Activated T-helper 2 cell treated with anti-CD3 and anti-CD28 coated beads, Interferon-gamma antibody, Interleukin-2, Interleukin-4, amounts not matched to agents 10 μg/mL and 5 μg/mL and 100 μg/mL, durations not matched to agents 14 hours and 24 hours and 36 hours (primary cell): ENCODE measurements around the gene XRCC2. TPM values are rescaled to one million over a fixed set of nuclear protein-coding genes. Genes with fewer than 3 reads are reported as not detected.
"Not testable (repeated sequence)": the region's sequence is repeated elsewhere in the genome, so short reads cannot be mapped to it uniquely, and the experiment has no call there.

Experiments used
- DNase-seq: peaks from one replicate; pipeline ENCODE4 v3.0.0; 2021; ENCODE audit warnings: low spot score
- H3K27ac Mint-ChIP-seq: one replicate; pipeline ENCODE4 v1.8.0; 2021; ENCODE audit warnings: mixed read lengths
- H3K27me3 Mint-ChIP-seq: one replicate; pipeline ENCODE4 v1.8.0; 2021; ENCODE audit warnings: low read depth, mixed read lengths
- H3K36me3 Mint-ChIP-seq: one replicate; pipeline ENCODE4 v1.8.0; 2021; ENCODE audit warnings: low read depth, mixed read lengths
- H3K4me1 Mint-ChIP-seq: one replicate; pipeline ENCODE4 v1.8.0; 2021; ENCODE audit warnings: low read depth, mixed read lengths
- H3K4me3 Mint-ChIP-seq: one replicate; pipeline ENCODE4 v1.8.0; 2021; ENCODE audit warnings: low read depth, mild to moderate bottlenecking, moderate library complexity, mixed read lengths
- H3K9me3 Mint-ChIP-seq: one replicate; pipeline ENCODE4 v1.8.0; 2021; ENCODE audit warnings: mixed read lengths
- intact Hi-C: fragments of 100-400 bp; cut with micrococcal nuclease; formaldehyde crosslinking; loops from one replicate; pipeline ENCODE4 v1.15.1; 2023
- total RNA-seq: library from RNA; stranded (reverse); gene quantifications from 2 replicates; pipeline ENCODE4 v1.2.3, GENCODE V29; 2022

Gene XRCC2
- total RNA-seq, 1 donor from 2014 or later: 21.8 TPM

GRCh38 chr7:152628772-152629171, 47.2 kb downstream of the XRCC2 start:
- H3K27ac Mint-ChIP-seq, H3K36me3 Mint-ChIP-seq, H3K9me3 Mint-ChIP-seq, H3K4me3 Mint-ChIP-seq, H3K27me3 Mint-ChIP-seq, intact Hi-C loops, DNase-seq, H3K4me1 Mint-ChIP-seq: not testable (repeated sequence)

DNA sequence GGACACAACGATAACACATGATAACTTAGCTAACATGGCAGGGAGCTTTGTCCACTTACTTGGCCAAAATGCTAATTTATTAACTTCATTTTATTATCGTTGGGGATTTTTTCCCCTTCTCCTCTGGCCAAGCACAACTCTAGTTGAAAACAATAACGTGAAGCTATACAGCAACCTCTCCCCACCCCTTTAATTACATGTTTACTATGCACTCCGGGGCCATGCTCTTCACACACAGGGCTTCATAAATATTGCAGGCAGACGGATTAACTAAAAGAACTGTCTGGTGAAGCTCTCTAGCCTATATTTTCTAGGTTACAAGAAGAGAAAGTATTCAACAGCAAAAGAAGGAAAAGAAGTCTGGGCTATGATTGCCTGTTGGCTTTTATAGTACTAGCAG, 51.7 kb downstream of the XRCC2 start:
- intact Hi-C loops: no loop called here
- H3K9me3 Mint-ChIP-seq: no peaks in the 10 kb centered on the region
- H3K4me3 Mint-ChIP-seq: no peak overlapping the region
- no peaks in the 10 kb centered on the region for H3K27me3 Mint-ChIP-seq
- DNase-seq: no peak
- H3K4me1 Mint-ChIP-seq: no peaks in the 10 kb centered on the region
- no peak overlapping the region for H3K27ac Mint-ChIP-seq
- no peaks in the 10 kb centered on the region for H3K36me3 Mint-ChIP-seq

DNA sequence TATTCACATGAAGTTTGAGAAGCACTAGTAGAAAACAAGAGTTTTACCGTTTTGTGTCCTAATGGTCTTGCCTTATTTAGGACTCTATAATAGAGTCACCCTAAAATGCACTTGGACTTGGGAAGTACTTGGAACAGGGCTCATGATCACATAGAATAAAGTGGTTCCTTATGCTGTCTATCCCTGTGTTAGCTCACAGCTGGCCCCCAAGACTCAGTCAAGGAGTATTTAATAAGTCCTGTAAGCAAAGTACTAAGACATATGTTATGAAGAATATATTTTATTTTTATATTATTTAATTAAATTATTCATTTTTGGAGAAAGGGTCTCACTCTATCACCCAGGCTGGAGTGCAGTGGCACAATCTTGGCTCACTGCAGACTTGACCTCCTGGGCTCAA, 54.5 kb downstream of the XRCC2 start:
- Mint-ChIP-seq H3K27me3 (no peaks in the 10 kb centered on the region), H3K36me3 (no peaks in the 10 kb centered on the region), H3K27ac (no peak overlapping the region), H3K4me3 (no peak overlapping the region), H3K4me1 (no peaks in the 10 kb centered on the region), H3K9me3 (no peaks in the 10 kb centered on the region)
- intact Hi-C loops: no loop called here
- no peak for DNase-seq

- H3K27ac Mint-ChIP-seq: no peak overlapping the region
- H3K36me3 Mint-ChIP-seq: no peaks in the 10 kb centered on the region
- no peaks in the 10 kb centered on the region for H3K4me1 Mint-ChIP-seq
- intact Hi-C loops: no loop called here
- no peak for DNase-seq
- H3K9me3 Mint-ChIP-seq: no peaks in the 10 kb centered on the region
- no peak overlapping the region for H3K4me3 Mint-ChIP-seq
- no peaks in the 10 kb centered on the region for H3K27me3 Mint-ChIP-seq
Observed at GRCh38 chr7:152619027-152619739, 56.8 kb downstream of the XRCC2 start.

- Mint-ChIP-seq H3K4me3 (no peak overlapping the region), H3K27me3 (no peaks in the 10 kb centered on the region), H3K36me3 (no peaks in the 10 kb centered on the region), H3K27ac (no peak overlapping the region), H3K9me3 (no peaks in the 10 kb centered on the region), H3K4me1 (no peaks in the 10 kb centered on the region)
- intact Hi-C loops: no loop called here
- no peak for DNase-seq
Observed at GRCh38 chr7:152618427-152618826, 57.5 kb downstream of the XRCC2 start.

DNA sequence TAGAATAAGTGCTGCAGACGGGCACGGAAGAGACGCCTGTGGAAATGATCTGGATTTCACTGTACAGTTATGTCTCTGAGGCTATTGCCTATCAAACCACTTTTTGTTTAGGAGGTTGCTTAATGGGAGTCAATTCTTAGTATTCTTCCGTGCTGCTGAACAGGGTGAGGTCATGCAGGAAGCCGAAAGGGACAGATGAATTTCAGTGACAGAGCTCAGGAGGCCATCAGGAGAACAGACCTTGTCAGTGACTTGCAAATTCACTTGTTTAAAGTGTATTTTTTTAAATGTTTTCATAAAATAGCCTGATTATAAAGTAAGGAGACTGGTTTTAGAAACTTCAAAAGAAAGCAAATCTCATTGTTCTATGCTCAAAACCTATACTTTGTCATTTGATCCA, 58.9 kb downstream of the XRCC2 start:
- no peaks in the 10 kb centered on the region for H3K36me3 Mint-ChIP-seq
- intact Hi-C loops: no loop called here

DNA sequence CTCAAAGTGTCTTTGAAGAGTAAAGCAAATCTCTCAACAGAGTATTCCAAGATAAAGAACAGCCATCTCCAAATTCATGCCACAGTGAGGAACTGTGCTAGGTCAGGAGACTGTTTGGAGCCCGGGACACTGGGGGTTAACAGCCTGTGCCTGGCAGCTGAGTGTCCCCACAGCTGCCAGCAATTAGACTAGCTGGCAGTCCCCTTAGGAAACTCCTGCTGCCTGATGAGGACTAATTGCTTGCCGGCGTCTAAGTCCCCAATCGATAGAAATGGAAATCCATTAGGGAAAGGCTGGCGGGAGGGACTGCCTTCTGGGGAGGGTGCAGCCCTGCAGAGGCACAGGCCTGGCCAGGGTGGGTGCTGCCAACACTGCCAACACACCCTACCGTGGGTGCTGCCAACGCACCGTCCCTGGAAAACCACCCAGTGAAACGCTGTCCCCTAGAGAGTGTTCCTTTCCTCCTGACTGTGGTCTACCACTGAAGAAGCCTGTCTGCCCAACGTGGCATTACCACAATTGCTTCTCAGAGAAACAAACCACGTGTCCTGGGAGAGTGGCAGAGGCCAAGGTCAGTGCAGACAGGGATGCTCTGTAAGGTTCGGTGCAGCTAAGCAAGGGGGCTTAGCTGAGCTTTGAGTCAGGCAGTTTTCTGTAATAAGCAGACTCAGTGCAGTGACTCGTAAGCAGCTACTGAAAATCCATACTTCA, 60.8 kb downstream of the XRCC2 start:
- intact Hi-C loops: no loop called here
- Mint-ChIP-seq H3K36me3 (no peaks in the 10 kb centered on the region), H3K4me1 (no peaks in the 10 kb centered on the region), H3K27me3 (no peaks in the 10 kb centered on the region), H3K4me3 (no peak overlapping the region), H3K9me3 (no peaks in the 10 kb centered on the region), H3K27ac (no peak overlapping the region)
- DNase-seq: no peak

More for the DNA sequence above, 58.9 kb downstream of the XRCC2 start:
- no peaks in the 10 kb centered on the region for H3K4me1 Mint-ChIP-seq
- no peak overlapping the region for H3K4me3 Mint-ChIP-seq
- no peak for DNase-seq
- no peak overlapping the region for H3K27ac Mint-ChIP-seq
- no peaks in the 10 kb centered on the region for H3K27me3 Mint-ChIP-seq
- no peaks in the 10 kb centered on the region for H3K9me3 Mint-ChIP-seq

DNA sequence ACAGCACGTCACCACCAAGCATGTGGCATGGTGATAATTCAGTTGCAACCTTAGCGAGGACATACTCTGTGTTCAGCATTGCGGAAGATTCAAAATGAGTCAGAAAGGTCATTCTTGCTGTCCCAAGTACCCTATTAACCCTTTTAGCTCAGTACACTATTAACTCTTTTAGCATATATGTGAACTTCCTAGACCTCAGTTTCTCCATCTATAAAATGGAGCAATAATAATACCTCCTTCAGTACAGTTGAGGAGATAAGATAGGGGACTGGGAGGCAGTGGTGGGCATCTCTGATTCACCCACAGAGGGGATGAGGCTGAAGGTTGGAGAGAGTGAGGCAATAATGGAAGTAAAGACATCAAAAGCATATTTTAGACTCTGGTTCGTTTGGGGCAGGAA, 67.3 kb downstream of the XRCC2 start:
- Mint-ChIP-seq H3K27me3 (no peaks in the 10 kb centered on the region), H3K4me1 (no peaks in the 10 kb centered on the region), H3K9me3 (no peaks in the 10 kb centered on the region), H3K36me3 (no peaks in the 10 kb centered on the region), H3K27ac (no peak overlapping the region), H3K4me3 (no peak overlapping the region)
- intact Hi-C loops: no loop called here
- DNase-seq: no peak

GRCh38 chr7:152608208-152608607, 67.7 kb downstream of the XRCC2 start:
- H3K27ac Mint-ChIP-seq: no peak overlapping the region
- no peaks in the 10 kb centered on the region for H3K36me3 Mint-ChIP-seq
- no peaks in the 10 kb centered on the region for H3K9me3 Mint-ChIP-seq
- no peaks in the 10 kb centered on the region for H3K27me3 Mint-ChIP-seq
- no peaks in the 10 kb centered on the region for H3K4me1 Mint-ChIP-seq
- H3K4me3 Mint-ChIP-seq: no peak overlapping the region
- no peak for DNase-seq
- intact Hi-C loops: no loop called here

DNA sequence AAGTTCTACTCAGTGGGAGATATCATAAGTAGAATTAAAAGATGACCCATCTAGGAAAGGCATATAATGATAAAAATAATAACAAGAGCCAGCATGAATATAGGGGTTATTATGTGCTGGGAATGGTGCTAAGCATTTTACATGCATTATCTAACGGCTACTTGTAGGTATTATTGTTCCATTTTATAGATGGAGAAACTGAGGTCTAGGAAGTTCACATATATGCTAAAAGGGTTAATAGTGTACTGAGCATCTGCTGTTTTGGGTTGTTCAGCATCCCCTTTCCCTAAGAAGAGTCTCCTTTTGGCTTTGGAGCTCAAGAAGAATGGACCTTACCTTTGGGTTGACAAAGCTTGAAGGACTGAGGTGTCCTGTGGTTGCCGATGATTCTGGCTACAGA, 68.9 kb downstream of the XRCC2 start:
- H3K9me3 Mint-ChIP-seq: no peaks in the 10 kb centered on the region
- intact Hi-C loops: no loop called here
- H3K27ac Mint-ChIP-seq: no peak overlapping the region
- H3K36me3 Mint-ChIP-seq: no peaks in the 10 kb centered on the region
- H3K4me1 Mint-ChIP-seq: no peaks in the 10 kb centered on the region
- H3K4me3 Mint-ChIP-seq: no peak overlapping the region
- no peaks in the 10 kb centered on the region for H3K27me3 Mint-ChIP-seq
- DNase-seq: no peak

- H3K4me1 Mint-ChIP-seq: no peaks in the 10 kb centered on the region
- H3K9me3 Mint-ChIP-seq: no peaks in the 10 kb centered on the region
- H3K4me3 Mint-ChIP-seq: no peak overlapping the region
- H3K27ac Mint-ChIP-seq: no peak overlapping the region
- intact Hi-C loops: no loop called here
- H3K27me3 Mint-ChIP-seq: no peaks in the 10 kb centered on the region
- no peaks in the 10 kb centered on the region for H3K36me3 Mint-ChIP-seq
- DNase-seq: no peak
Observed at GRCh38 chr7:152602962-152603361, 73.0 kb downstream of the XRCC2 start.

GRCh38 chr7:152601305-152601798, 74.6 kb downstream of the XRCC2 start:
- H3K27ac Mint-ChIP-seq: no peak overlapping the region
- intact Hi-C loops: no loop called here
- no peak overlapping the region for H3K4me3 Mint-ChIP-seq
- H3K27me3 Mint-ChIP-seq: no peaks in the 10 kb centered on the region
- no peaks in the 10 kb centered on the region for H3K9me3 Mint-ChIP-seq
- no peaks in the 10 kb centered on the region for H3K36me3 Mint-ChIP-seq
- DNase-seq: no peak
- no peaks in the 10 kb centered on the region for H3K4me1 Mint-ChIP-seq

GRCh38 chr7:152600266-152600665, 75.7 kb downstream of the XRCC2 start:
- H3K27ac Mint-ChIP-seq: no peak overlapping the region
- H3K4me3 Mint-ChIP-seq: no peak overlapping the region
- intact Hi-C loops: no loop called here
- H3K4me1 Mint-ChIP-seq: no peaks in the 10 kb centered on the region
- no peak for DNase-seq
- no peaks in the 10 kb centered on the region for H3K36me3 Mint-ChIP-seq
- no peaks in the 10 kb centered on the region for H3K27me3 Mint-ChIP-seq
- no peaks in the 10 kb centered on the region for H3K9me3 Mint-ChIP-seq
